IMR-90 (cell line): ENCODE measurements around the gene SPAG7. TPM values are rescaled to one million over a fixed set of nuclear protein-coding genes. Genes with fewer than 3 reads are reported as not detected.

Experiments used
- ATAC-seq: fragments of 200-7000 bp; cut with Tn5 transposase; 2 replicates; pipeline ENCODE4 v1.9.1; 2020; ENCODE audit warnings: low read depth, mild to moderate bottlenecking, moderate library complexity
- BruUV-seq: library from RNA; stranded (reverse); fragments of 400-500 nt; replicated peaks from 2 replicates; lab custom pipeline; 2021; lab: Mats Ljungman, UMichigan
- CTCF ChIA-PET: fragments of 300-600 bp; formaldehyde crosslinking; extraction: SDS; loops from one replicate; lab custom pipeline; 2021; ENCODE audit warnings: antibody characterized with exemption; lab: Yijun Ruan, JAX
- POLR2A ChIA-PET: fragments of 300-600 bp; sonication (Branson Sonifier 250); formaldehyde crosslinking; loops from one replicate; lab custom pipeline; 2022; ENCODE audit warnings: antibody characterized with exemption; ENCODE audit not compliant: unreplicated experiment; lab: Charles Lee
- DNase-seq: peaks from one replicate; pipeline ENCODE4 v3.0.0; 2013
- H2AFZ ChIP-seq: replicated peaks from 2 replicates; pipeline ENCODE3; 2013; ENCODE audit warnings: low read length, mild to moderate bottlenecking; ENCODE audit not compliant: poor library complexity
- H2AK5ac ChIP-seq: 2 replicates; pipeline ENCODE4 v1.6.1; 2013; ENCODE audit warnings: low read depth, low read length, inconsistent platforms
- H2AK9ac ChIP-seq: replicated peaks from 2 replicates; pipeline ENCODE3; 2013; ENCODE audit warnings: mild to moderate bottlenecking, low read depth, low read length, moderate library complexity; ENCODE audit not compliant: poor library complexity
- H2BK120ac ChIP-seq: 2 replicates; pipeline ENCODE4 v1.6.1; 2013; ENCODE audit warnings: low read depth, low read length, inconsistent platforms
- H2BK15ac ChIP-seq: 3 replicates; pipeline ENCODE4 v1.6.1; 2013; ENCODE audit warnings: low read depth, low read length, inconsistent platforms
- H2BK20ac ChIP-seq: 2 replicates; pipeline ENCODE4 v1.6.1; 2013; ENCODE audit warnings: low read depth, mild to moderate bottlenecking, inconsistent platforms, low read length, moderate library complexity
- H2BK5ac ChIP-seq: 2 replicates; pipeline ENCODE4 v1.6.1; 2013; ENCODE audit warnings: mild to moderate bottlenecking, low read depth, low read length, inconsistent platforms; ENCODE audit not compliant: poor library complexity, severe bottlenecking
- H3K14ac ChIP-seq: replicated peaks from 2 replicates; pipeline ENCODE4 v1.6.1; 2013; ENCODE audit warnings: low read depth, low read length, inconsistent platforms
- H3K18ac ChIP-seq: 2 replicates; pipeline ENCODE4 v1.6.1; 2013; ENCODE audit warnings: low read depth, low read length, control low read depth
- H3K23ac ChIP-seq: 2 replicates; pipeline ENCODE4 v1.6.1; 2013; ENCODE audit warnings: low read depth, low read length, inconsistent platforms
- H3K27ac ChIP-seq: 2 replicates; pipeline ENCODE4 v1.5.1; 2013; ENCODE audit warnings: mild to moderate bottlenecking, control low read depth, low read length; ENCODE audit not compliant: insufficient read depth
- H3K27me3 ChIP-seq: 2 replicates; pipeline ENCODE4 v1.6.1; 2013; ENCODE audit warnings: low read length; ENCODE audit not compliant: control insufficient read depth, insufficient read depth
- H3K36me3 ChIP-seq: 2 replicates; pipeline ENCODE4 v1.6.1; 2013; ENCODE audit warnings: low read length, mixed read lengths; ENCODE audit not compliant: control insufficient read depth, insufficient read depth
- H3K4ac ChIP-seq: 2 replicates; pipeline ENCODE4 v1.6.1; 2013; ENCODE audit warnings: low read depth, low read length, inconsistent platforms
- H3K4me1 ChIP-seq: 2 replicates; pipeline ENCODE4 v1.6.1; 2013; ENCODE audit warnings: low read length, mixed read lengths; ENCODE audit not compliant: control insufficient read depth, insufficient read depth
- H3K4me2 ChIP-seq: 2 replicates; pipeline ENCODE4 v1.6.1; 2013; ENCODE audit warnings: low read depth, mild to moderate bottlenecking, control low read depth, low read length, moderate library complexity
- H3K4me3 ChIP-seq: 2 replicates; pipeline ENCODE4 v1.5.1; 2013; ENCODE audit warnings: low read depth, mild to moderate bottlenecking, control low read depth, low read length, moderate library complexity; ENCODE audit not compliant: insufficient read depth
- H3K56ac ChIP-seq: 2 replicates; pipeline ENCODE4 v1.6.1; 2013; ENCODE audit warnings: low read length, inconsistent platforms; ENCODE audit not compliant: insufficient read depth; ENCODE audit errors: extremely low read depth
- H3K79me1 ChIP-seq, 2 experiments: 2 replicates each; pipeline ENCODE4 v1.6.1; 2013; ENCODE audit warnings: low read length in 2 of 2, inconsistent platforms in 1 of 2, low read depth in 1 of 2
- H3K9ac ChIP-seq: 2 replicates; pipeline ENCODE4 v1.6.1; 2013; ENCODE audit warnings: low read depth, low read length, control low read depth
- H3K9me1 ChIP-seq: 2 replicates; pipeline ENCODE4 v1.6.1; 2013; ENCODE audit warnings: low read length, inconsistent platforms; ENCODE audit not compliant: insufficient read depth
- H3K9me3 ChIP-seq: 2 replicates; pipeline ENCODE4 v1.6.1; 2013; ENCODE audit warnings: low read length; ENCODE audit not compliant: control insufficient read depth, insufficient read depth
- H4K20me1 ChIP-seq: 2 replicates; pipeline ENCODE4 v1.6.1; 2013; ENCODE audit warnings: low read length, inconsistent platforms; ENCODE audit not compliant: insufficient read depth
- H4K5ac ChIP-seq: 2 replicates; pipeline ENCODE4 v1.6.1; 2013; ENCODE audit warnings: mild to moderate bottlenecking, low read depth, low read length, control low read depth
- H4K8ac ChIP-seq, 2 experiments: 2 replicates each; pipeline ENCODE4 v1.6.1; 2013; ENCODE audit warnings: low read depth in 2 of 2, low read length in 2 of 2, control low read depth in 1 of 2, inconsistent platforms in 1 of 2
- H4K91ac ChIP-seq: 2 replicates; pipeline ENCODE4 v1.6.1; 2013; ENCODE audit warnings: low read depth, low read length, inconsistent platforms; ENCODE audit not compliant: insufficient read depth
- BHLHE40 ChIP-seq: fragments of 150-350 bp; IDR thresholded peaks from 2 replicates; pipeline ENCODE4 v1.6.1; 2016; ENCODE audit warnings: mild to moderate bottlenecking, low read depth, low read length
- CEBPB ChIP-seq: IDR thresholded peaks from 2 replicates; pipeline ENCODE4 v1.6.1; 2012; ENCODE audit warnings: low read depth, low read length, improper control_type of control experiment
- CTCF ChIP-seq: conservative IDR thresholded peaks from 2 replicates; pipeline ENCODE4 v1.5.1; 2012; ENCODE audit warnings: mild to moderate bottlenecking, low read depth, low read length, improper control_type of control experiment
- ELK1 ChIP-seq: fragments of 150-350 bp; IDR thresholded peaks from 2 replicates; pipeline ENCODE4 v1.6.1; 2016; ENCODE audit warnings: low read depth, mild to moderate bottlenecking, low read length, moderate library complexity, borderline replicate concordance
- FOS ChIP-seq: fragments of 150-350 bp; IDR thresholded peaks from 2 replicates; pipeline ENCODE4 v1.6.1; 2016; ENCODE audit warnings: low read depth, low read length
- MAFK ChIP-seq: IDR thresholded peaks from 2 replicates; pipeline ENCODE4 v1.6.1; 2012; ENCODE audit warnings: low read depth, low read length, improper control_type of control experiment
- MAZ ChIP-seq: IDR thresholded peaks from 2 replicates; pipeline ENCODE4 v1.6.1; 2012; ENCODE audit warnings: low read depth, mild to moderate bottlenecking, low read length, improper control_type of control experiment, moderate library complexity, borderline replicate concordance
- POLR2A ChIP-seq: IDR thresholded peaks from 2 replicates; pipeline ENCODE4 v1.6.1; 2012; ENCODE audit warnings: mild to moderate bottlenecking, low read depth, low read length
- RAD21 ChIP-seq: IDR thresholded peaks from 2 replicates; pipeline ENCODE4 v1.6.1; 2012; ENCODE audit warnings: low read length, improper control_type of control experiment
- RCOR1 ChIP-seq: IDR thresholded peaks from 2 replicates; pipeline ENCODE4 v1.6.1; 2012; ENCODE audit warnings: mild to moderate bottlenecking, low read length, improper control_type of control experiment; ENCODE audit not compliant: insufficient replicate concordance
- RFX5 ChIP-seq: IDR thresholded peaks from 2 replicates; pipeline ENCODE4 v1.8.0; 2012; ENCODE audit warnings: low read depth, mild to moderate bottlenecking, low read length, moderate library complexity
- SMC3 ChIP-seq: fragments of 150-350 bp; IDR thresholded peaks from 2 replicates; pipeline ENCODE4 v1.6.1; 2016; ENCODE audit warnings: low read depth, mild to moderate bottlenecking, antibody characterized with exemption, low read length, moderate library complexity
- USF2 ChIP-seq: fragments of 150-350 bp; IDR thresholded peaks from 2 replicates; pipeline ENCODE4 v1.6.1; 2017; ENCODE audit warnings: mild to moderate bottlenecking, antibody characterized with exemption, low read length, low read depth
- WGBS, 2 experiments: methylation state at CpG; one replicate each; pipeline versions ENCODE4 v1.1.5 to v1.1.7; 2013; ENCODE audit warnings: missing lambda C conversion rate in 2 of 2; ENCODE audit not compliant: insufficient read length in 1 of 2; ENCODE audit errors: extremely low coverage in 2 of 2; 5-methylcytosine and 5-hydroxymethylcytosine counted together
- dilution Hi-C: fragments of 300-500 bp; cut with HindIII; formaldehyde crosslinking; loops from one replicate; pipeline ENCODE4 v1.14.3; 2018; ENCODE audit warnings: low sequenced_read_pairs; ENCODE audit not compliant: unreplicated experiment
- in situ Hi-C: fragments of 300-500 bp; cut with MboI; formaldehyde crosslinking; loops from 3 replicates; pipeline ENCODE4 v1.14.3; 2019; ENCODE audit warnings: low sequenced_read_pairs, inconsistent platforms, mixed read lengths
- intact Hi-C: fragments of 100-400 bp; cut with micrococcal nuclease; formaldehyde crosslinking; loops from 2 replicates; pipeline ENCODE4 v1.10.0; 2022
- polyA plus RNA-seq, 3 experiments: library from polyadenylated mRNA; depleted of rRNA; stranded (reverse); fragments of >200 nt; gene quantifications; 2 replicates each; pipeline ENCODE4 v1.2.3, GENCODE V29; 2012; ENCODE audit warnings: low replicate concordance in 1 of 3
- total RNA-seq: library from RNA; depleted of rRNA; stranded (reverse); fragments of >200 nt; gene quantifications from 2 replicates; pipeline ENCODE4 v1.2.3, GENCODE V29; 2012

The SPAG7 gene
- total and polyA plus RNA-seq, 2 of the 4 experiments (the other 2 are of a cell fraction) = 50.2 to 108 TPM

- TF ChIP-seq MAZ = no peak
Measured at GRCh38 chr17:4946312-4946976, 21.2 kb downstream of the SPAG7 start (continued).

- Histone ChIP-seq H3K4ac (peak overlapping the region; percentile 85), H3K18ac (no peak overlapping the region), H2AFZ (no peak overlapping the region), H3K9ac (peak overlapping the region; percentile 97), H4K91ac (no peak overlapping the region; the same call in 1 of the 2 replicates), H3K4me1 (peaks cover 21% of the 10 kb centered on the region), H2BK20ac (no peak overlapping the region), H3K23ac (peak overlapping the region; percentile 81), H4K20me1 (peaks cover 66% of the 10 kb centered on the region), H3K27ac (peak overlapping the region; percentile 96), H3K56ac (peak overlapping the region; percentile 94; the same call in 1 of the 2 replicates), H2AK9ac (no peak overlapping the region), H3K4me2 (peak overlapping the region; percentile 78), H3K27me3 (no peaks in the 10 kb centered on the region), H3K79me1 (peaks cover 9 to 51% of the 10 kb centered on the region in 2 experiments; a peak in 3 of 4 replicates), H2BK15ac (no peak overlapping the region), H3K14ac (peak overlapping the region; percentile 95), H3K9me1 (peaks cover 14% of the 10 kb centered on the region; the same call in 1 of the 2 replicates), H3K9me3 (no peaks in the 10 kb centered on the region), H2BK120ac (no peak overlapping the region), H4K8ac (peak overlapping the region in 1 of 2 experiments; percentile 80; a peak in 1 of 4 replicates), H2BK5ac (peak overlapping the region; percentile 98), H2AK5ac (no peak overlapping the region), H3K4me3 (no peak overlapping the region), H3K36me3 (peaks cover 41% of the 10 kb centered on the region), H4K5ac (no peak overlapping the region)
- dilution Hi-C loops (no loop called here), intact Hi-C loops (no loop called here), in situ Hi-C loops (no loop called here)
- no CpG with 5 or more reads among the region's 4 CpGs for WGBS, 2 experiments
- no TSS peak for BruUV-seq
- ChIA-PET CTCF (no interaction called here), POLR2A (interaction anchor here (1.3 to 2.2 kb wide), 2 partner anchors 21 to 41 kb away, joined by 4 to 6 read pairs; partner anchors contain the start of genes CAMTA2 and SPAG7)
- no peak for DNase-seq
- no peak for ATAC-seq
- TF ChIP-seq CEBPB = no peak
- no peak for TF ChIP-seq RCOR1
- no peak for TF ChIP-seq MAFK
- TF ChIP-seq SMC3 = no peak
- no peak for TF ChIP-seq RFX5
- TF ChIP-seq BHLHE40 = no peak
- no peak for TF ChIP-seq USF2
- TF ChIP-seq FOS = no peak
- TF ChIP-seq RAD21 = no peak
- no peak for TF ChIP-seq POLR2A
- no peak for TF ChIP-seq CTCF
- no peak for TF ChIP-seq ELK1
Measured at GRCh38 chr17:4945944-4946280, 21.7 kb downstream of the SPAG7 start.
